ENCODE results near the gene RMRP.

GRCh38 chr9:35658137-35658967 is 533 bp upstream of the RMRP start, which contains the start of gene CCDC107:
- TF ChIP-seq CTCF (IDR thresholded peaks at IDR 0.05; ENCODE audit: low read length) (peak; percentile 77), EZH2 (IDR thresholded peaks at IDR 0.05; ENCODE audit: borderline replicate concordance, low read length) (no peak)

Measured in OCI-LY1 (cell line).